ENCODE measurements around the gene CDC16.
"Not testable (repeated sequence)": the region's sequence is repeated elsewhere in the genome, so short reads cannot be mapped to it uniquely, and the experiment has no call there.

Gene CDC16

DNA sequence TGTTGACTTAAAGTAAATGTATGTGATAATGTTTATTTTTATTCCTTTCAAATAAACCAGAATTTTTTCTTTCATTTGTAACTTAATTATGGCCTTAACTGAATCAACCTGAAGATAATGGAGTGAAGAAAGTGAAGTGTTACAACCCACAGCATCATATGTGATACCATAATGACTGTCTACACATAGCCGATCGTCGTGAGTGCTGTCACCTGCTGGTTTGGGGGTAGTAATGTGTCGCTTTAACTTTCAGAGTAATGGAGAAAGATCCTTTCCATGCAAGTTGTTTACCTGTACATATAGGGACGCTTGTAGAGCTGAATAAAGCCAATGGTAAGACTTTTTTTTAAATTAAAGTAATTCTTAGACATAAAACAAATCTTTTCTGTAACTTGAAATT lies 9.9 kb downstream of the CDC16 start:
- no peak overlapping the region for H3K4me3 ChIP-seq (replicated peaks; ENCODE audit: insufficient read depth, low read length)
- H3K27me3 ChIP-seq (ENCODE audit: insufficient read depth, poor library complexity, severe bottlenecking) = no peaks in the 10 kb centered on the region
- no peak for TF ChIP-seq GABPA (IDR thresholded peaks at IDR 0.05; ENCODE audit: low read depth)
- TF ChIP-seq POLR2AphosphoS5 (IDR thresholded peaks at IDR 0.05; ENCODE audit: low read depth) = no peak
- TF ChIP-seq, protein P1, sequence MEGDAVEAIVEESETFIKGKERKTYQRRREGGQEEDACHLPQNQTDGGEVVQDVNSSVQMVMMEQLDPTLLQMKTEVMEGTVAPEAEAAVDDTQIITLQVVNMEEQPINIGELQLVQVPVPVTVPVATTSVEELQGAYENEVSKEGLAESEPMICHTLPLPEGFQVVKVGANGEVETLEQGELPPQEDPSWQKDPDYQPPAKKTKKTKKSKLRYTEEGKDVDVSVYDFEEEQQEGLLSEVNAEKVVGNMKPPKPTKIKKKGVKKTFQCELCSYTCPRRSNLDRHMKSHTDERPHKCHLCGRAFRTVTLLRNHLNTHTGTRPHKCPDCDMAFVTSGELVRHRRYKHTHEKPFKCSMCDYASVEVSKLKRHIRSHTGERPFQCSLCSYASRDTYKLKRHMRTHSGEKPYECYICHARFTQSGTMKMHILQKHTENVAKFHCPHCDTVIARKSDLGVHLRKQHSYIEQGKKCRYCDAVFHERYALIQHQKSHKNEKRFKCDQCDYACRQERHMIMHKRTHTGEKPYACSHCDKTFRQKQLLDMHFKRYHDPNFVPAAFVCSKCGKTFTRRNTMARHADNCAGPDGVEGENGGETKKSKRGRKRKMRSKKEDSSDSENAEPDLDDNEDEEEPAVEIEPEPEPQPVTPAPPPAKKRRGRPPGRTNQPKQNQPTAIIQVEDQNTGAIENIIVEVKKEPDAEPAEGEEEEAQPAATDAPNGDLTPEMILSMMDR (IDR thresholded peaks at IDR 0.05; ENCODE audit: insufficient read depth, low read length) = no peak
- TF ChIP-seq SPI1 (IDR thresholded peaks at IDR 0.05; ENCODE audit: borderline replicate concordance, low read depth) = no peak
- TF ChIP-seq, protein P2, sequence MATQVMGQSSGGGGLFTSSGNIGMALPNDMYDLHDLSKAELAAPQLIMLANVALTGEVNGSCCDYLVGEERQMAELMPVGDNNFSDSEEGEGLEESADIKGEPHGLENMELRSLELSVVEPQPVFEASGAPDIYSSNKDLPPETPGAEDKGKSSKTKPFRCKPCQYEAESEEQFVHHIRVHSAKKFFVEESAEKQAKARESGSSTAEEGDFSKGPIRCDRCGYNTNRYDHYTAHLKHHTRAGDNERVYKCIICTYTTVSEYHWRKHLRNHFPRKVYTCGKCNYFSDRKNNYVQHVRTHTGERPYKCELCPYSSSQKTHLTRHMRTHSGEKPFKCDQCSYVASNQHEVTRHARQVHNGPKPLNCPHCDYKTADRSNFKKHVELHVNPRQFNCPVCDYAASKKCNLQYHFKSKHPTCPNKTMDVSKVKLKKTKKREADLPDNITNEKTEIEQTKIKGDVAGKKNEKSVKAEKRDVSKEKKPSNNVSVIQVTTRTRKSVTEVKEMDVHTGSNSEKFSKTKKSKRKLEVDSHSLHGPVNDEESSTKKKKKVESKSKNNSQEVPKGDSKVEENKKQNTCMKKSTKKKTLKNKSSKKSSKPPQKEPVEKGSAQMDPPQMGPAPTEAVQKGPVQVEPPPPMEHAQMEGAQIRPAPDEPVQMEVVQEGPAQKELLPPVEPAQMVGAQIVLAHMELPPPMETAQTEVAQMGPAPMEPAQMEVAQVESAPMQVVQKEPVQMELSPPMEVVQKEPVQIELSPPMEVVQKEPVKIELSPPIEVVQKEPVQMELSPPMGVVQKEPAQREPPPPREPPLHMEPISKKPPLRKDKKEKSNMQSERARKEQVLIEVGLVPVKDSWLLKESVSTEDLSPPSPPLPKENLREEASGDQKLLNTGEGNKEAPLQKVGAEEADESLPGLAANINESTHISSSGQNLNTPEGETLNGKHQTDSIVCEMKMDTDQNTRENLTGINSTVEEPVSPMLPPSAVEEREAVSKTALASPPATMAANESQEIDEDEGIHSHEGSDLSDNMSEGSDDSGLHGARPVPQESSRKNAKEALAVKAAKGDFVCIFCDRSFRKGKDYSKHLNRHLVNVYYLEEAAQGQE (IDR thresholded peaks at IDR 0.05; ENCODE audit: insufficient replicate concordance, low read depth) = no peak
- no peak overlapping the region for H3K27ac ChIP-seq (replicated peaks)
- no peak for DNase-seq (ENCODE audit: low read depth in 1 of 2, low spot score in 1 of 2)

DNA sequence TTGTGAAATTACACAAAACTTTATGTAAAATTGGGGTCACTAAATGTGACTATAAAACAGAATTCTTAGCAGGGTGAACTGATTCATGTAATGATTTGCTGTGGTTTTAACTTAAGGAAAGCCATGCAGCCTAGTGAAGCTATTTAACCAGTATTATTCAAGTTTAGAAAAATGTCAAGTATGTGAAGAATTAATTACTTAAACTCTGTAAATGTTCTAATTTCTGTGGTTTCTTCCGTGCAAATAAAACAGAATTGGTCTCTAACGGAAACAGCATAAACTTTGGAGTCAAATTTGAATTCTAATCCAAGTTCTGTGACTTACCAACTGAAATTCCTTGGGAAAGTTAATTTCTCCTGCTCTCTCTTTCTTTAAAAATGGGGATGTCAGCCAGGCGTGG lies 13.3 kb downstream of the CDC16 start:
- no peak for DNase-seq (ENCODE audit: low read depth in 1 of 2, low spot score in 1 of 2)
- TF ChIP-seq, protein P2 (IDR thresholded peaks at IDR 0.05; ENCODE audit: insufficient replicate concordance, low read depth) = no peak
- TF ChIP-seq, protein P1 (IDR thresholded peaks at IDR 0.05; ENCODE audit: insufficient read depth, low read length) = no peak
- TF ChIP-seq SPI1 (IDR thresholded peaks at IDR 0.05; ENCODE audit: borderline replicate concordance, low read depth) (no peak), GABPA (IDR thresholded peaks at IDR 0.05; ENCODE audit: low read depth) (no peak), POLR2AphosphoS5 (IDR thresholded peaks at IDR 0.05; ENCODE audit: low read depth) (no peak)

DNA sequence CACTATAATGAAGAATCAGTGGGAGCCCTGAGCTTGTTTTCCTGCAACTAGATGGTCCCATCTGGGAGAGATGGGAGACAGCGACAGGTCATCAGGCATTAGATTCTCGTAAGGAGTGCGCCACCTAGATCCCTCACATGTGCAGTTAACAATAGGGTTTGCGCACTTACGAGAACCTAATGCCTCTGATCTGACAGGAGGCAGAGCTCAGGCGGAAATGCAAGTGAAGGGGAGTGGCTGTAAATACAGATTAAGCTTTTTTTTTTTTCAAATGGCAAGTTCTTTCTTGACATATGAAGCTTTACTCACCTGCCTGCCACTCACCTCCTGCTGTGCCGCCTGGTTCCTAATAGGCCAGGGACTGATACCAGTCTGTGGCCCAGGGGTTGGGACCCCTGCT lies 14.4 kb downstream of the CDC16 start:
- DNase-seq (ENCODE audit: low read depth in 1 of 2, low spot score in 1 of 2) = no peak
- no peak overlapping the region for H3K27ac ChIP-seq (replicated peaks)
- H3K4me3 ChIP-seq (replicated peaks; ENCODE audit: insufficient read depth, low read length) = no peak overlapping the region
- TF ChIP-seq, protein P1 (IDR thresholded peaks at IDR 0.05; ENCODE audit: insufficient read depth, low read length) = no peak
- TF ChIP-seq, protein P2 (IDR thresholded peaks at IDR 0.05; ENCODE audit: insufficient replicate concordance, low read depth) = no peak
- TF ChIP-seq POLR2AphosphoS5 (IDR thresholded peaks at IDR 0.05; ENCODE audit: low read depth) (no peak), SPI1 (IDR thresholded peaks at IDR 0.05; ENCODE audit: borderline replicate concordance, low read depth) (no peak), GABPA (IDR thresholded peaks at IDR 0.05; ENCODE audit: low read depth) (no peak)
- no peaks in the 10 kb centered on the region for H3K27me3 ChIP-seq (ENCODE audit: insufficient read depth, poor library complexity, severe bottlenecking)

More for the DNA sequence above, 13.3 kb downstream of the CDC16 start:
- Histone ChIP-seq H3K4me3 (replicated peaks; ENCODE audit: insufficient read depth, low read length) (no peak overlapping the region), H3K27ac (replicated peaks) (no peak overlapping the region), H3K27me3 (ENCODE audit: insufficient read depth, poor library complexity, severe bottlenecking) (no peaks in the 10 kb centered on the region)

DNA sequence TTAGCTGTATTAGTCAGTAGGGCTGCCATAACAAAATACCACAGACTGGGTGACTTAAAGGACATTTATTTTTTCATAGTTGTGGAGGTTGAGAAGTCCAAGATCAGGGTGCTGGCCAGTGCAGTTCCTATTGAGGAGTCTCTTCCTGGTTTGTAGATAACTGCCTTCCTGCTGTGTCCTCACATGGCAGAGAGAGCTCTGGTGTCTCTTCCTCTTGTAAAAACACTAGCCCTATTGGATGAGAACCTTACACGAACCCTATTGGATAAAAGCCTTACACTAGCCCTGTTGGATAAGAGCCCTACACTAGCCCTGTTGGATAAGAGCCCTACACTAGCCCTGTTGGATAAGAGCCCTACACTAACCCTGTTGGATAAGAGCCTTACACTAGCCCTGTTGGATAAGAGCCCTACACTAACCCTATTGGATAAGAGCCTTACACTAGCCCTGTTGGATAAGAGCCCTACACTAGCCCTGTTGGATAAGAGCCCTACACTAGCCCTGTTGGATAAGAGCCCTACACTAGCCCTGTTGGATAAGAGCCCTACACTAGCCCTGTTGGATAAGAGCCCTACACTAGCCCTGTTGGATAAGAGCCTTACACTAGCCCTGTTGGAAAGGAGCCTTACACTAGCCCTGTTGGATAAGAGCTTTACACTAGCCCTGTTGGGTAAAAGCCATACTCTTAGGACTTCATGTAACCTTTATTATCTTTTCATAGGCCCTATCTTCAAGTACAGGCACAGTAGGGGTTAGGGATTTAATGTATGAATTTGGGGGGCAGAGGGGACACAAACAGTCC lies 17.1 kb downstream of the CDC16 start:
- not testable (repeated sequence) for H3K27me3 ChIP-seq (ENCODE audit: insufficient read depth, poor library complexity, severe bottlenecking); DNase-seq (ENCODE audit: low read depth in 1 of 2, low spot score in 1 of 2); H3K4me3 ChIP-seq (replicated peaks; ENCODE audit: insufficient read depth, low read length); H3K27ac ChIP-seq (replicated peaks)

Measured in HL-60 (cell line).